Raji (cell line): ENCODE results near the gene SAMD10.

Source experiments
- POLR2A ChIP-seq: IDR thresholded peaks from 2 replicates; pipeline ENCODE4 v1.6.1; 2011; ENCODE audit warnings: low read depth, low read length, control low read depth; ENCODE audit not compliant: insufficient read depth

Gene SAMD10

GRCh38 chr20:63942250-63942951 is 37.0 kb downstream of the SAMD10 start:
- no peak for TF ChIP-seq POLR2A

DNA sequence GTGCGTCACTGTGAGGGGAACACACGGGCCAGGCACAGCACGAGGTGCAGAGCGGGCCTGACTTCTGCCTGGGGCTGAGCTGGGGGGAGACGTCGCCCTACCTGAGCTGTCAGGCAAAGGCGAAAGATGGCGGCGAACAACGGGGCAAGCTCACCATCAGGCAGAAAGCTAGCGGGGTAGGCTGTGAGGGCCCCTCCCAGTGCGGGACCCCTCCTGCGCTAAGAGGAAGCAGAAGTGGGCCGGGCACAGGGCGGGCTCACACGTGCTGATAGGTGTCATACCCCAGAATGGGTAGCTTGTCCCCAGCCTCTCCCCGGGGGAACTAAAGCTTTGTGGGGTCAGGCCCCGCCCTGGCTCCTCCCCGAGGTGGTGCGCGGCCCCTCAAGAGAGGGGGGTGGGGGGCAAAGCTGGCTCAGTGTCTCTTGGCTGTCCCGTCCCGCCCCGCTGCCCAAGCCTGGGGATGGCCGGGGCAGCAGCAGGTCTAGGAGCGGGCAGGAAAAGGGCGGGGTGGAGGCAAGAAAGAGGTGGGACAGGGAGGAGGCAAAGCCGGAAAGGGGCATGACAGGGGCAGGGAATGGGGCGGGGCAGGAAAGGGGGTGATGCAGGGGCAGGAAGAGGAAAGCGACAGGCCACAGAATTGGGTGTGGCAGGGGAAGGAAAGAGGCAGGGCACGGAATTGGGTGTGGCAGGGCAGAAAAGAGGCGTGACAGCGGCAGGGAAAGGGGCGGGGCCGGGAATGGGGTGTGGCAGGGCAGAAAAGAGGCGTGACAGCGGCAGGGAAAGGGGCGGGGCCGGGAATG is 38.0 kb downstream of the SAMD10 start:
- no peak for TF ChIP-seq POLR2A

GRCh38 chr20:63940472-63941266 is 38.8 kb downstream of the SAMD10 start:
- no peak for TF ChIP-seq POLR2A

GRCh38 chr20:63940071-63940471 is 39.4 kb downstream of the SAMD10 start:
- no peak for TF ChIP-seq POLR2A

GRCh38 chr20:63939061-63939935 is 40.1 kb downstream of the SAMD10 start:
- TF ChIP-seq POLR2A: no peak

DNA sequence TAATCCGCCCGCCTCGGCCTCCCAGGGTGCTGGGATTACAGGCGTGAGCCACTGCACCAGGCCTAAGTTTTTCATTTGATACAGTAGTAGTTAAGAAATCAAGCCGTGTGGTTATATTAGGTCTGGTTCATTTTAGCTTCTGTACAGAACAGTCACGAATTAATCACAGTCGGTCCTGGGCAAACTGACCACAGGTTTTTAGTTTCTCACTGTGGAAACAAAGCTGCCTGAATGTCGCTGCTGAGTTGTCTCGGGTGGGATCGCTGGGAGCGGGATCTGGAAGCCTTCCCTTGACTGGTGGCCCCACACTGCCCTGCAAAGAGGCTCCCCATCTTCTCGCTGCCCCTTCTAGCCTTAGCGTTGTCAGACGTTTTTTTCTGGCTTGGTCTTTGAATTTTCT is 41.8 kb downstream of the SAMD10 start:
- TF ChIP-seq POLR2A: no peak

- no peak for TF ChIP-seq POLR2A
Measured at GRCh38 chr20:63935447-63935846, 44.0 kb downstream of the SAMD10 start.

DNA sequence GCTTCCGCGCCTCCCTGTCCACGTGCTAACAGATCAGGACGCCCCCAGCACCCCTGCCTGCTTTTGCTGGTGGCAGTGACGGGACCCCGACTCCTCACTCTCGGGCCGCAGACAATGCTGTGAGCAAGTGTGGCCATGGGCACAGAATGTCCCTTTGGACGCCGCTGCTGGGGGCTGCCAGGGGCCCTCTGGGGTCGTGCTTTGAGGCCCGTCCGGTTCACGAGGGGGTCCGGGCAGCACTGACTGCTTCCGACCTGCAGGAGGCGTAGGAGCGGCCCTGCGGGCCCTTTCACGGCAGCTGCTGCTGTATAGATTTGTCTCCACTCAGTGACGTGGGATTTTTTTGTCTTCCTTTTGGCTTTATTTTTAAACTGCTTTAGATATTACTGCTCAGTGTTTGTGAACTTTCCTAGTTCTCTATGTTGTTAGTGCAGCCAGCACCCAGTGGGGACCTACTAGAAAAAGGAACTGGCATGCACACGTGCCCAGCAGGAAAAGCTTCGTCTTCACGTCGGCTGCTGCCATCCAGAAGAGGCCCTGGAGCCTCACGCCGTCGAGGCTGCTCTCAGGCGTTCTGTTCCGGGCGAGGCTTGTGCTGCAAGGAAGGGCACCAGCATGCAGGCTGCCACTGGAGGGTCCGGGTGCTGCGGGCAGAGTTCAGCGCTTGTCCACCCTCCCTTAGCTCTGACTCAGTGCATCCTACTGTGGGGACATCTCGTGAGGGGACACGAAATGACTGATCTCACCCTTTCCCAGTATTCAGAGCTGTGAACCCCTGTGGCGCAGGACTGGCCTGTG is 45.0 kb downstream of the SAMD10 start:
- TF ChIP-seq POLR2A: no peak

- no peak for TF ChIP-seq POLR2A
Measured at GRCh38 chr20:63933646-63934045, 45.8 kb downstream of the SAMD10 start.

GRCh38 chr20:63932606-63933160 is 46.8 kb downstream of the SAMD10 start:
- no peak for TF ChIP-seq POLR2A

GRCh38 chr20:63931735-63932134 is 47.7 kb downstream of the SAMD10 start:
- TF ChIP-seq POLR2A: no peak

- TF ChIP-seq POLR2A: no peak
Measured at GRCh38 chr20:63930971-63931553, 48.4 kb downstream of the SAMD10 start.

- no peak for TF ChIP-seq POLR2A
Measured at GRCh38 chr20:63929071-63929470, 50.4 kb downstream of the SAMD10 start.
